Ovary (tissue), 3 donors: ENCODE measurements around the gene PDLIM3.

Experiments
- POLR2A ChIP-seq: fragments of 450-650 bp; IDR thresholded peaks from one replicate; pipeline ENCODE4 v1.6.1; 2017; ENCODE audit warnings: antibody characterized with exemption, mild to moderate bottlenecking, moderate library complexity
- TF ChIP-seq, protein P1 (sequence below), 3 donors: fragments of 450-650 bp in 2 of 3; fragments of 200-600 bp in 1 of 3; IDR thresholded peaks; one replicate each; pipeline versions ENCODE4 v1.5.1 to v1.8.0; 2016 to 2022; ENCODE audit warnings: antibody characterized with exemption in 3 of 3, mild to moderate bottlenecking in 1 of 3
- donor health status: DM: no; HTN: no; CAD: no.

DNA sequence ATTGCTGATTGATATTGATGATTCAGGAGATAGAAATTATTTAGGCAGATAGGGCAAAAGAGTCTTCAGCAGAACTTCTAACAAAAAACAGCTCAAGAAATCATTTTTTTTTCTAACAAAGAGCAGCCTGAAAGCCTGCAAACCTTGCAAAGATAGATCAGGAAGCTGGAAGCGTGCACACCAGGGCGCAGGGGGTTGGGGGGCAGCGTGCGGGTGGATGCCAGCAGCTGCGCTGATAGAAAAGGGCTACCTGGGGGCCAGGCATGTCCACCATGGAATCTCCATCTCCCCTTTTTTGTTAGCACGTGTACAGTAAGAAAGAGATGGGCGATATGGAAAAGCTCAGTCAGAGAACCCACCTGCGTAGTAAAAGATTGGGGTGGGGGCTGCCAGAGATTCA lies 62.1 kb downstream of the PDLIM3 start:
- TF ChIP-seq, protein P1, sequence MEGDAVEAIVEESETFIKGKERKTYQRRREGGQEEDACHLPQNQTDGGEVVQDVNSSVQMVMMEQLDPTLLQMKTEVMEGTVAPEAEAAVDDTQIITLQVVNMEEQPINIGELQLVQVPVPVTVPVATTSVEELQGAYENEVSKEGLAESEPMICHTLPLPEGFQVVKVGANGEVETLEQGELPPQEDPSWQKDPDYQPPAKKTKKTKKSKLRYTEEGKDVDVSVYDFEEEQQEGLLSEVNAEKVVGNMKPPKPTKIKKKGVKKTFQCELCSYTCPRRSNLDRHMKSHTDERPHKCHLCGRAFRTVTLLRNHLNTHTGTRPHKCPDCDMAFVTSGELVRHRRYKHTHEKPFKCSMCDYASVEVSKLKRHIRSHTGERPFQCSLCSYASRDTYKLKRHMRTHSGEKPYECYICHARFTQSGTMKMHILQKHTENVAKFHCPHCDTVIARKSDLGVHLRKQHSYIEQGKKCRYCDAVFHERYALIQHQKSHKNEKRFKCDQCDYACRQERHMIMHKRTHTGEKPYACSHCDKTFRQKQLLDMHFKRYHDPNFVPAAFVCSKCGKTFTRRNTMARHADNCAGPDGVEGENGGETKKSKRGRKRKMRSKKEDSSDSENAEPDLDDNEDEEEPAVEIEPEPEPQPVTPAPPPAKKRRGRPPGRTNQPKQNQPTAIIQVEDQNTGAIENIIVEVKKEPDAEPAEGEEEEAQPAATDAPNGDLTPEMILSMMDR (IDR thresholded peaks at IDR 0.05), result no peak
- TF ChIP-seq POLR2A, result no peak
